Choroid plexus epithelial cell (primary cell): ENCODE results near the gene AP3M1.

Source experiments
- DNase-seq: peaks from one replicate; pipeline ENCODE4 v3.0.0-alpha.2; 2010; ENCODE audit warnings: low read depth
- H3K4me3 ChIP-seq: 2 replicates; pipeline ENCODE4 v1.5.1; 2011; ENCODE audit warnings: low read depth, mild to moderate bottlenecking, control low read depth, low read length, moderate library complexity
- TF ChIP-seq, protein P1 (sequence below): conservative IDR thresholded peaks from 2 replicates; pipeline ENCODE4 v1.5.1; 2011; ENCODE audit warnings: low read depth, mild to moderate bottlenecking, control low read depth, inconsistent platforms, low read length, moderate library complexity

AP3M1 gene

DNA sequence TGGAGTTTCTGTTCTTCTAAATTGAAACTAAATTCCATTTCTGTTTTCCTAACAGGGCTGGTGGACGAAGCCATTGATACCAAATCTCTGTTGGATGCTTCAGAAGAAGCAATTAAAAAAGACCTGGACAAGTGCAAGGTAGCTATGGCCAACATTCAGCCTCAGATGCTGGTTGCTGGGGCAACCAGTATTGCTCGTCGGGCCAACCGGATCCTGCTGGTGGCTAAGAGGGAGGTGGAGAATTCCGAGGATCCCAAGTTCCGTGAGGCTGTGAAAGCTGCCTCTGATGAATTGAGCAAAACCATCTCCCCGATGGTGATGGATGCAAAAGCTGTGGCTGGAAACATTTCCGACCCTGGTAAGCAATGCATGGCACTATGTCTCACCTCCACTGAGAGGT is 45.6 kb downstream of the AP3M1 start:
- no peak for DNase-seq
- H3K4me3 ChIP-seq = no peak overlapping the region
- TF ChIP-seq, protein P1, sequence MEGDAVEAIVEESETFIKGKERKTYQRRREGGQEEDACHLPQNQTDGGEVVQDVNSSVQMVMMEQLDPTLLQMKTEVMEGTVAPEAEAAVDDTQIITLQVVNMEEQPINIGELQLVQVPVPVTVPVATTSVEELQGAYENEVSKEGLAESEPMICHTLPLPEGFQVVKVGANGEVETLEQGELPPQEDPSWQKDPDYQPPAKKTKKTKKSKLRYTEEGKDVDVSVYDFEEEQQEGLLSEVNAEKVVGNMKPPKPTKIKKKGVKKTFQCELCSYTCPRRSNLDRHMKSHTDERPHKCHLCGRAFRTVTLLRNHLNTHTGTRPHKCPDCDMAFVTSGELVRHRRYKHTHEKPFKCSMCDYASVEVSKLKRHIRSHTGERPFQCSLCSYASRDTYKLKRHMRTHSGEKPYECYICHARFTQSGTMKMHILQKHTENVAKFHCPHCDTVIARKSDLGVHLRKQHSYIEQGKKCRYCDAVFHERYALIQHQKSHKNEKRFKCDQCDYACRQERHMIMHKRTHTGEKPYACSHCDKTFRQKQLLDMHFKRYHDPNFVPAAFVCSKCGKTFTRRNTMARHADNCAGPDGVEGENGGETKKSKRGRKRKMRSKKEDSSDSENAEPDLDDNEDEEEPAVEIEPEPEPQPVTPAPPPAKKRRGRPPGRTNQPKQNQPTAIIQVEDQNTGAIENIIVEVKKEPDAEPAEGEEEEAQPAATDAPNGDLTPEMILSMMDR = no peak

DNA sequence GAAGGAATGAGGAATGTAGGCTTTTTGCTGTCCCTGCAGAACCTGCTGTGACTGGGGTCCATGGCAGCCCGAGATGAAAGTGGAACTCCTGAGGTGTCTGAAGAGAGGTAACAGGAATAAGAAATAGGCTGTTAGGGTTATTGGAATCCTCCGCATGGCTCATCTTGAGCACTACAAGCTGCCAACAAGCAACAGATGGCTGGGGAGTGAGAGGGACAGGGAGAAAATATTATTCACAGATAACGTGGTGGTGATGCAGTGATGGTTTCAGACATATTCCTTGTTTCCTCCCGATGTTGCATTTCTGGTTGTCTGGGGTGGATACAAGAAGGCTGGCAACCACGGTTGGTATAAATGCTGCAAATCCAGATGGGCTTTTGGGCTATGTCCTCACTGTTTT is 46.1 kb downstream of the AP3M1 start:
- no peak for DNase-seq
- TF ChIP-seq, protein P1 = no peak
- H3K4me3 ChIP-seq = no peak overlapping the region

DNA sequence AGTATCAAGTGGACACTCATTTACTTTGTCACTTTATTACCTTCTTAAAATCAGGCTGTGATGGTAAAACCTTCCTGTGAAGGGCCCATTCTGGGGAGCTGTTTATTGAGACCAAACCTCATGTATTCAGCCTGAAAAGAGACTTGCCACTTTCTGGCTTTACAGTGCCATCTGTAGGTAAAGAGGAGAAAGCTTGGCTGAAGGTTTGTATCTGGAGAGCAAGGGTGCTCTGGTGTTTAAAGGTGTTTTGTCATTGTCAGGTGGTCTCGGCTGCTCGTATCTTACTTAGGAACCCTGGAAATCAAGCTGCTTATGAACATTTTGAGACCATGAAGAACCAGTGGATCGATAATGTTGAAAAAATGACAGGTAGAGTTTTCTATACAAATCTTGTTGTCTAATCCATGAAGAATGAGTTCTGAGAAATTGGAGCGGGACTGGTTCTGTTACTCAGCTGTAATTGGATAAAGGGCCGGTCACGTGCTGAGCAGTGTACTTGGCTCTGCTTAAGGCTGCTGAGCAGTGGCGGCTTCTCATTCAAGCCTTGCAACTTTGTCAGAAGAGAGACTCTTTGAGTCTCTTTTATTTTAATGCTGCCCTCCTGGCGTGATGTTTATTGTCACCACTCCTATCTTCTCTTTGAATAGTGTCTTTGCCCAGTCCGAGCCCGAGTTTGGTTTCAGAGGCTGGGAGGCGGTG is 46.9 kb downstream of the AP3M1 start:
- no peak overlapping the region for H3K4me3 ChIP-seq
- peak; percentile 71 for DNase-seq
- TF ChIP-seq, protein P1 = peak; percentile 68

DNA sequence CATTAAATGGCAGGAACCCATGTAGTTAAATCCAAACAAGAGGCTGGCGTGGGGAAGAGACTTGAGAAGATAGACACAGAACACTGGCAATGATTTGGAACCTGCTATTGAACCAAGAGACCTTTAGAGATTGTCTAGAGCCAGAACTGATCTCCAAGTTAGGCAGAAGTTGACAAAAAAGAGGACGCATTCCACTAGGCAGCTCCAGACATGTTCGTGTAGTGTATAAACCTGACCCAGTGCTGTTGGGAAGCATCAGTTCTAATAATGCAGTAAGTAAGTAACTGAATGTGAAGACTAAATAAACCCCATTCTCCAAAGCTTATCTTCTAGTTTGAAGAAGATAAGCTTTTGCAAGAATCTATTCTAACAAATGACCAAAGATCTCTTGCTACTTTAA is 50.8 kb downstream of the AP3M1 start:
- H3K4me3 ChIP-seq = no peak overlapping the region

DNA sequence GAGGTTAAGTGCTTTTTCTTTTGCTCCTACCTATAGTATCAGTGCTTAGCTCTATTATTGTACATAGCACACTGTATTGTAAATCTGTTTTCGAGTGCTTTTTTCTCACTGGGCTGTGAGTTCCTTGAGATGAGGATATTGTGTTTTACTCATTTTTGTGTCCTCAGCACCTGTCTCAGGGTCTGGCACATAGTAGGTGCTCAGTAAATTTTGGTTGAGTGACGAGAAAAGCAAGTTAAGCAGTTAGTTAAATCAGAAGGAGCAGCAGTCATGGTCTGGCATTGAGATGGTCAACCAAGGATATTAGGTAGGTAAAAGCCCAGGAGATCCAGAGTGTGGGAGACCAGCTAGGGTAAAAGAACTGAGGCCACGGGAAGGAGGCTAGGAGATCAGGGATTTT is 51.2 kb downstream of the AP3M1 start:
- no peak overlapping the region for H3K4me3 ChIP-seq

More for the DNA sequence above, 50.8 kb downstream of the AP3M1 start:
- DNase-seq = no peak
- TF ChIP-seq, protein P1 = no peak

DNA sequence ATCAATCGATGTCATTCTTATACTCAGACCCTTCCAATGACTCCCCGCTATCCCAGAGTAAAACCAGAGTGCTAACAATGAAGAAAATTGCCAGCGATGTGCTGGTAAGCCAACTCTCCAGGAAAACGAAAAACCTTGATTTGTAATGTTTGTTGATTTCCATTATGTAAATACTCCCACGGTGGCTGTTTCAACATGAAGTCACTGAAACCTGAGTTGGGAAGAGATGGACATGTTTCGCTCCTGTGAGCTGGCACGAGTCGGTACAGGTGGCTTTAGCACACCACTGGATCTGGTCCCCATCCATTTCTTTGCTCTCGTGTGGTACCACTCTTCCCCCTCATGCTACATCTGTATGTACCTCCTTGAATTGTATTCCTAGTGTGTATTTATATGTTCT is 52.9 kb downstream of the AP3M1 start:
- no peak overlapping the region for H3K4me3 ChIP-seq
- TF ChIP-seq, protein P1 = no peak
- no peak for DNase-seq

More for the DNA sequence above, 51.2 kb downstream of the AP3M1 start:
- no peak for DNase-seq
- TF ChIP-seq, protein P1 = no peak

DNA sequence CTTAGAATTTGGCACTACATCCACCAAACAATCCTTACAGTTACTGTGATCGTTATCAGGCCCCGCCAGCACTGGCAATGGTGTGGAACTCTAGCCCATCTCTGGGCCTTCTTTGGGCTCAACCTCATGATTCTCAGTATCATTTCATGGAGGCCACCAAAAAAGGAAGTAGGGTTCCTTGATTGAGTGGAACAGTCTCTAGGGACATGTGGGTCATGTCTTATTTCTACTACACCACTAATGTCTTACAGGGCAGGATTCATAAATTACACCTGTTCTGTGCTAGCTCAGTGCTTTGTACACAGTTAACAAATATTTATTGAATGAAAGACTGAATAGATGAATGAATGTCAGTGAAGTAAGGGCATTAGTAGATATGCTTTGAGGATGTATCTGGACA is 53.9 kb downstream of the AP3M1 start:
- TF ChIP-seq, protein P1 = no peak
- no peak for DNase-seq
- no peak overlapping the region for H3K4me3 ChIP-seq
